Activated CD8-positive, alpha-beta memory T cell treated with anti-CD3 and anti-CD28 coated beads for 48 hours (primary cell): ENCODE measurements around the gene ESRP2.

Experiments used
- DNase-seq, 3 experiments: peaks; one replicate each; pipeline ENCODE4 v3.0.0-alpha.2; 2020; ENCODE audit warnings: low read depth in 2 of 3, low spot score in 2 of 3

ESRP2 gene

GRCh38 chr16:68235887-68236136 lies at the start of gene ESRP2:
Gene ESRP2, minus strand, starts transcription at chr16:68236127. Its CDS starts 82 bp downstream, at chr16:68236045.
- DNase-seq: no peak

GRCh38 chr16:68285683-68286082 lies 49.8 kb upstream of the ESRP2 start:
- no peak for DNase-seq

GRCh38 chr16:68284847-68285246 lies 48.9 kb upstream of the ESRP2 start:
- no peak for DNase-seq

- DNase-seq: no peak
Observed at GRCh38 chr16:68283801-68284598, 48.1 kb upstream of the ESRP2 start.

- DNase-seq: no peak
Observed at GRCh38 chr16:68283346-68283745, 47.4 kb upstream of the ESRP2 start.

- DNase-seq: no peak
Observed at GRCh38 chr16:68282064-68282452, 46.1 kb upstream of the ESRP2 start.

- DNase-seq: no peak
Observed at GRCh38 chr16:68281368-68282063, 45.6 kb upstream of the ESRP2 start.

GRCh38 chr16:68279726-68280558 lies 44.0 kb upstream of the ESRP2 start:
- DNase-seq: no peak

GRCh38 chr16:68276223-68276622 lies 40.3 kb upstream of the ESRP2 start:
- DNase-seq: no peak

- no peak for DNase-seq
Observed at GRCh38 chr16:68275611-68276191, 39.8 kb upstream of the ESRP2 start.

- no peak for DNase-seq
Observed at GRCh38 chr16:68274441-68274840, 38.5 kb upstream of the ESRP2 start.

GRCh38 chr16:68273896-68274295 lies 38.0 kb upstream of the ESRP2 start:
- DNase-seq: no peak

- DNase-seq: no peak
Observed at GRCh38 chr16:68273459-68273858, 37.5 kb upstream of the ESRP2 start.

GRCh38 chr16:68272507-68273209 lies 36.7 kb upstream of the ESRP2 start:
- DNase-seq: no peak

GRCh38 chr16:68270353-68270752 lies 34.4 kb upstream of the ESRP2 start:
- DNase-seq: no peak

GRCh38 chr16:68269793-68270192 lies 33.9 kb upstream of the ESRP2 start:
- no peak for DNase-seq

- no peak for DNase-seq
Observed at GRCh38 chr16:68267612-68268405, 31.9 kb upstream of the ESRP2 start.

GRCh38 chr16:68265078-68265920 lies 29.4 kb upstream of the ESRP2 start:
- no peak for DNase-seq
